HG03097 (cell line): Measurements from ENCODE around the gene ZNF649.

ENCODE experiments used
- ATAC-seq: cut with Tn5 transposase; IDR thresholded peaks from one replicate; pipeline ENCODE4 v1.9.1; 2021; ENCODE audit not compliant: unreplicated experiment, low FRiP score

ZNF649 gene

GRCh38 chr19:51889934-51890333 lies 14.9 kb downstream of the ZNF649 start:
- no peak for ATAC-seq

- ATAC-seq: peak; percentile 50
Measured at GRCh38 chr19:51887522-51888498, 17.0 kb downstream of the ZNF649 start, which contains the start of gene ZNF577. Gene ZNF577 (minus strand): TSS chr19:51887951. CDS start chr19:51880382, 7,569 bp downstream.

GRCh38 chr19:51884713-51885112 lies 20.1 kb downstream of the ZNF649 start:
- ATAC-seq: no peak

- no peak for ATAC-seq
Measured at GRCh38 chr19:51882518-51882917, 22.3 kb downstream of the ZNF649 start.

DNA sequence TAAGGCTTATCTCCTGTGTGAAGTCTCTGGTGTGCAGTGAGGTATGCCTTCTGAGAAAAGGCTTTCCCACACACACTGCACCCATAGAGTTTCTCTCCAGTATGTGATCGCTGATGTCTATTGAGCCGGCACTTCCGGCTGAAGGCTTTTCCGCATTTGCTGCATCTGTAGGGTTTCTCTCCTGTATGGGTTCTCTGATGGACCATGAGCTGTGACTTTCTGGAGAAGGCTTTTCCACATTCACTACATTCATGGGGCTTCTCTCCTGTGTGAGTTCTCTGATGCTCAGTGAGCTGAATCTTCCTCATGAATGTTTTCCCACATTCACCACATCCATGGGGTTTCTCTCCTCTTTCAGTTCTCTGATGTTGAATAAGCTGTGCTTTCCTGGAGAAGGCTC lies 31.7 kb downstream of the ZNF649 start:
- no peak for ATAC-seq

DNA sequence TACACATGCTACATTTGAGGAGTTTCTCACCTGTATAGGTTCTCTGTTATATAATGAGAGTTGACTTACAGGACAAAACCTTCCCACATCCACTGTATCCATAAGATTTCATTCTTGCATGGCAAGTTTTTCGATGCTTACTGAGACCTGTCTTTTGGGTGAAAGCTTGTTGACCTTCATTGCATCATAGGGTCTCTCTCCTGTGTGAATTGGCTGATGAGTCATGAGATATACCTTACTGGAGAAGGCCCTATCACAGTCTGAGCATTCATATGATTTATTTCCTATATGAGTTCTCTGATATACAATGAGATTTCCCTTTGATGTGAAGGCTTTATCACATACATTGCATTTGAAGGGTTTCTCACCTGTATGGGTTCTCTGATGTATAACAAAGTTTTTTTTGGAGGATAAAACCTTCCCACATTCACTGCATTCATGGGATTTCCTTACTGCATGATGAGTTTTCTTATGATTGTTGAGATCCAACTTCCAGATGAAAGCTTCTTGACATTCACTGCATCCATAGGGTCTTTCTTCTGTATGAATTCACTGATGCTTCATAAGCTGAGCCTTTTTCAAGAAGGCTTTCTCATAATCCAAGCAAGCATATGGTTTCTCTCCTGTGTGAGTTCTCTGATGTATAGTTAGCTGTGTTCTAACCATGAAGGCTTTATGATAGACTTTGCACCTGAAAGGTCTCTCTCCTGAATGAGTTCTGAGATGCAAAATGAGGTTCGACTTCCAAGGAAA lies 42.8 kb downstream of the ZNF649 start:
- no peak for ATAC-seq
